ENCODE data around the gene IQSEC2. TPM values are rescaled to one million over a fixed set of nuclear protein-coding genes. Genes with fewer than 3 reads are reported as not detected.

Gene IQSEC2
- total RNA-seq, 1 experiment from 2014 or later = 20.7 TPM

- H3K4me2 ChIP-seq (ENCODE audit: low read length) = peak overlapping the region; percentile 65
These were observed 19.0 kb downstream of the IQSEC2 start for GRCh38 chrX:53262189-53262917.

More at GRCh38 chrX:53262189-53262917, 19.0 kb downstream of the IQSEC2 start:
- ATAC-seq = no peak
- CTCF ChIA-PET = no interaction called here
- peaks cover 33 to 42% of the 10 kb centered on the region in 2 experiments for H3K4me1 ChIP-seq (ENCODE audit: control insufficient read depth in 1 of 2, insufficient read depth in 2 of 2, low read length in 2 of 2)
- TF ChIP-seq CBX3 (IDR thresholded peaks at IDR 0.05; ENCODE audit: low read depth) (no peak), EZH2phosphoT487 (IDR thresholded peaks at IDR 0.05; ENCODE audit: borderline replicate concordance) (no peak), ZBTB33 (IDR thresholded peaks at IDR 0.05; ENCODE audit: extremely low read depth, insufficient replicate concordance, low read length) (no peak), RAD21 (IDR thresholded peaks at IDR 0.05; ENCODE audit: low read depth) (no peak), SP1 (IDR thresholded peaks at IDR 0.05; ENCODE audit: low read depth) (no peak), MAX (IDR thresholded peaks at IDR 0.05) (no peak), ZNF274 (IDR thresholded peaks at IDR 0.05; ENCODE audit: low read depth, low read length) (no peak), EZH2 (IDR thresholded peaks at IDR 0.05) (no peak), JUND (IDR thresholded peaks at IDR 0.05) (no peak)
- TF ChIP-seq, protein P1, sequence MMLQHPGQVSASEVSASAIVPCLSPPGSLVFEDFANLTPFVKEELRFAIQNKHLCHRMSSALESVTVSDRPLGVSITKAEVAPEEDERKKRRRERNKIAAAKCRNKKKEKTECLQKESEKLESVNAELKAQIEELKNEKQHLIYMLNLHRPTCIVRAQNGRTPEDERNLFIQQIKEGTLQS (IDR thresholded peaks at IDR 0.05) = no peak
- TF ChIP-seq, protein P2, sequence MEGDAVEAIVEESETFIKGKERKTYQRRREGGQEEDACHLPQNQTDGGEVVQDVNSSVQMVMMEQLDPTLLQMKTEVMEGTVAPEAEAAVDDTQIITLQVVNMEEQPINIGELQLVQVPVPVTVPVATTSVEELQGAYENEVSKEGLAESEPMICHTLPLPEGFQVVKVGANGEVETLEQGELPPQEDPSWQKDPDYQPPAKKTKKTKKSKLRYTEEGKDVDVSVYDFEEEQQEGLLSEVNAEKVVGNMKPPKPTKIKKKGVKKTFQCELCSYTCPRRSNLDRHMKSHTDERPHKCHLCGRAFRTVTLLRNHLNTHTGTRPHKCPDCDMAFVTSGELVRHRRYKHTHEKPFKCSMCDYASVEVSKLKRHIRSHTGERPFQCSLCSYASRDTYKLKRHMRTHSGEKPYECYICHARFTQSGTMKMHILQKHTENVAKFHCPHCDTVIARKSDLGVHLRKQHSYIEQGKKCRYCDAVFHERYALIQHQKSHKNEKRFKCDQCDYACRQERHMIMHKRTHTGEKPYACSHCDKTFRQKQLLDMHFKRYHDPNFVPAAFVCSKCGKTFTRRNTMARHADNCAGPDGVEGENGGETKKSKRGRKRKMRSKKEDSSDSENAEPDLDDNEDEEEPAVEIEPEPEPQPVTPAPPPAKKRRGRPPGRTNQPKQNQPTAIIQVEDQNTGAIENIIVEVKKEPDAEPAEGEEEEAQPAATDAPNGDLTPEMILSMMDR (IDR thresholded peaks at IDR 0.05 in 2 of 3, conservative IDR thresholded peaks at IDR 0.05 in 1 of 3; ENCODE audit: borderline replicate concordance in 1 of 3, insufficient read depth in 1 of 3, low read depth in 2 of 3, low read length in 2 of 3) = no peak
- TF ChIP-seq, protein P3, sequence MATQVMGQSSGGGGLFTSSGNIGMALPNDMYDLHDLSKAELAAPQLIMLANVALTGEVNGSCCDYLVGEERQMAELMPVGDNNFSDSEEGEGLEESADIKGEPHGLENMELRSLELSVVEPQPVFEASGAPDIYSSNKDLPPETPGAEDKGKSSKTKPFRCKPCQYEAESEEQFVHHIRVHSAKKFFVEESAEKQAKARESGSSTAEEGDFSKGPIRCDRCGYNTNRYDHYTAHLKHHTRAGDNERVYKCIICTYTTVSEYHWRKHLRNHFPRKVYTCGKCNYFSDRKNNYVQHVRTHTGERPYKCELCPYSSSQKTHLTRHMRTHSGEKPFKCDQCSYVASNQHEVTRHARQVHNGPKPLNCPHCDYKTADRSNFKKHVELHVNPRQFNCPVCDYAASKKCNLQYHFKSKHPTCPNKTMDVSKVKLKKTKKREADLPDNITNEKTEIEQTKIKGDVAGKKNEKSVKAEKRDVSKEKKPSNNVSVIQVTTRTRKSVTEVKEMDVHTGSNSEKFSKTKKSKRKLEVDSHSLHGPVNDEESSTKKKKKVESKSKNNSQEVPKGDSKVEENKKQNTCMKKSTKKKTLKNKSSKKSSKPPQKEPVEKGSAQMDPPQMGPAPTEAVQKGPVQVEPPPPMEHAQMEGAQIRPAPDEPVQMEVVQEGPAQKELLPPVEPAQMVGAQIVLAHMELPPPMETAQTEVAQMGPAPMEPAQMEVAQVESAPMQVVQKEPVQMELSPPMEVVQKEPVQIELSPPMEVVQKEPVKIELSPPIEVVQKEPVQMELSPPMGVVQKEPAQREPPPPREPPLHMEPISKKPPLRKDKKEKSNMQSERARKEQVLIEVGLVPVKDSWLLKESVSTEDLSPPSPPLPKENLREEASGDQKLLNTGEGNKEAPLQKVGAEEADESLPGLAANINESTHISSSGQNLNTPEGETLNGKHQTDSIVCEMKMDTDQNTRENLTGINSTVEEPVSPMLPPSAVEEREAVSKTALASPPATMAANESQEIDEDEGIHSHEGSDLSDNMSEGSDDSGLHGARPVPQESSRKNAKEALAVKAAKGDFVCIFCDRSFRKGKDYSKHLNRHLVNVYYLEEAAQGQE (IDR thresholded peaks at IDR 0.05; ENCODE audit: low read depth) = no peak
- DNase-seq (ENCODE audit: low read depth, low spot score) = no peak
- peak overlapping the region; percentile 65; the same call in 1 of the 2 replicates for H3K27ac ChIP-seq (ENCODE audit: low read depth, low read length)
- RAD21 ChIA-PET (ENCODE audit: low non-redundant PET in 1 of 2, low total read pairs in 2 of 2, uncharacterized antibody in 2 of 2, unreplicated experiment in 2 of 2) = no interaction called here
- H3K4me3 ChIP-seq (replicated peaks in 1 of 2; ENCODE audit: low read depth in 1 of 2, low read length in 2 of 2) = 0 out of 4 replicates have a peak overlapping the region, but pooled peaks of 1 of the 2 experiments have one; percentile 20
- POLR2A ChIA-PET = interaction anchor here (1.0 kb wide), 1 partner anchor 37 kb away, joined by 4 read pairs; the partner anchor contains the start of gene KDM5C
- no peak overlapping the region for H3K9ac ChIP-seq (ENCODE audit: low read length)
- no peaks in the 10 kb centered on the region for H3K27me3 ChIP-seq (ENCODE audit: insufficient read depth, low read length)
- no peak overlapping the region for H2AFZ ChIP-seq (ENCODE audit: low read depth, low read length, poor library complexity, severe bottlenecking)
- H3K9me3 ChIP-seq (ENCODE audit: control insufficient read depth in 1 of 2, insufficient read depth in 1 of 2, low read depth in 1 of 2, low read length in 2 of 2) = no peaks in the 10 kb centered on the region
- no peaks in the 10 kb centered on the region for H3K79me2 ChIP-seq (ENCODE audit: insufficient read depth, low read length)
- H3K36me3 ChIP-seq (ENCODE audit: control insufficient read depth in 1 of 2, insufficient read depth in 2 of 2, low read length in 2 of 2) = no peaks in the 10 kb centered on the region
- intact Hi-C loops (cut with micrococcal nuclease) = no loop called here
- H4K20me1 ChIP-seq (ENCODE audit: insufficient read depth) = no peaks in the 10 kb centered on the region
- no TSS peak for BruUV-seq (replicated peaks)
- no peaks in the 10 kb centered on the region for H3K9me2 ChIP-seq (ENCODE audit: insufficient read depth)

Measured in HCT116 (cell line).